Activated naive CD4-positive, alpha-beta T cell (primary cell): Measurements from ENCODE around the gene DOCK10.

Experiments
- DNase-seq, 4 experiments: peaks; one replicate each; lab custom pipeline; 2025; lab: John Stamatoyannopoulos, UW

Gene DOCK10

GRCh38 chr2:224776795-224777558 is 265.3 kb downstream of the DOCK10 start:
- DNase-seq: no peak

GRCh38 chr2:224775647-224776046 is 266.6 kb downstream of the DOCK10 start:
- DNase-seq: no peak

DNA sequence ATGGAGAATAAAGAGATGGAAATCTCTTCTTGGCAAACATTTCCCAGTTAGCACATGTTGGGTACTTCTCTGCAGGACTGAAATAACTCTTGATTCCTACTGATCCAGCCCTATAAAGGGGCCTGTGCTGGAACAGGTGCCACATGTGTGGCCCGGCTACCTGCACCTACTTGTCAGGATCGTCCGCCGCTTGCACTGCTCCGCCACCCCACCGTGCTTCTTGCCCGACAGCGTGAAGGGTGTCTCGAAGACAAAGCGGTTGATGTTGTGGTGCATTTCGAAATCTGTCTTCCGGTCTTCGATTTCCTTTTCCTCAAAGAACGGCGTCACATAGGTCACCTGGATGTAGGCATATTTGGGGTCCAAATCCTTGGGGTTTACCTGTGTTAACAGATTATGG is 267.5 kb downstream of the DOCK10 start:
- DNase-seq: no peak

GRCh38 chr2:224772494-224772893 is 269.8 kb downstream of the DOCK10 start:
- no peak for DNase-seq

DNA sequence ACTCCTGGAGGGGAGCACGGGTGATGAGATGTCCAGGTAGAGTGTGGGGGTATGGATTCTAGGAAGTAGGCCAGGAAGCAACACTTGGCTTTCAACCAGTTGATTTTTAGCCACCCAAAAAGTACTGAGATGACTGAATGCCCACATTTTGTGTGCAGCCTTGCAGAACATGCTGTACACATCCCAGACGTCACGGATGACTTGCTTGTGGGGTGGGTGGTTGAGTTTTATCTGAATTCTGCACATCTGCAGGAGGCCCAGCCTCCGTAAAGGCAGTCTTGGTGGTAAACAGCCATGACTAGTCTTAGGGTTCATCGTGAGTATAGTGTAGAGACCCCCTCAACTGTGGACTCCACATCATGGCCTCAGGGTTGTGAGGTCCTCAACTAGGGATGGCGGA is 272.8 kb downstream of the DOCK10 start:
- no peak for DNase-seq

DNA sequence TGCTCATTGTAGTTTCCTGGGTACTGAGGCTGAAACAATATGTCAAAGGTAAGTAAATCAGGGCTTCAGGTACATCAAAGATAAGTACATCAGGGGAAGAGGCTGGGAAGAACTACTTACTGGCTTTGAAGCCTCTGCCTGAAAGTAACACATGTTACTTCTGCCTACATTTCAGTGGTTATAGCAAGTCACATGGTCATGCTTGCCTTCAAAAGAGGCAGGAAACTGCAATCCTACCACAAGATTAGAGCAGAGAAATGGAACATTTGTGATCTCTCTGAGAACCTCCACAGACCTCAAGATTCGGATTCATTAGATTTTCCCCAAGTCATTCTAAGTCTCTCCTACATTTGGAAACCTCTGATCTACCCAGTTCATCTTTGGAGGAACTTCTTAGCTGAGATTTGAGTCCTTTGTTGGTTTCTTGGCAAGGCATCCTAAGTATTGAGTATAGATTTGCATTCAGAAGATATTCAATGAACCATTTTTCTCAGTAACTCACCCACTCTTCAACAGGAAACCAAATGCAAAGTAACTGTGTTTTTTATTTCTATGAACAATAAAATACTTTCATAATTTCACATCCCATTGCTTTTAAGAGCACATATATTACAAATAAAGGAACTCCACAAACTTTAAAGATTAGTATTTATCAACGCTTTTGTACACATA is 277.6 kb downstream of the DOCK10 start:
- DNase-seq: no peak

- DNase-seq: no peak
Observed at GRCh38 chr2:224757934-224758548, 284.2 kb downstream of the DOCK10 start.

GRCh38 chr2:224753743-224754540 is 288.3 kb downstream of the DOCK10 start:
- no peak for DNase-seq

DNA sequence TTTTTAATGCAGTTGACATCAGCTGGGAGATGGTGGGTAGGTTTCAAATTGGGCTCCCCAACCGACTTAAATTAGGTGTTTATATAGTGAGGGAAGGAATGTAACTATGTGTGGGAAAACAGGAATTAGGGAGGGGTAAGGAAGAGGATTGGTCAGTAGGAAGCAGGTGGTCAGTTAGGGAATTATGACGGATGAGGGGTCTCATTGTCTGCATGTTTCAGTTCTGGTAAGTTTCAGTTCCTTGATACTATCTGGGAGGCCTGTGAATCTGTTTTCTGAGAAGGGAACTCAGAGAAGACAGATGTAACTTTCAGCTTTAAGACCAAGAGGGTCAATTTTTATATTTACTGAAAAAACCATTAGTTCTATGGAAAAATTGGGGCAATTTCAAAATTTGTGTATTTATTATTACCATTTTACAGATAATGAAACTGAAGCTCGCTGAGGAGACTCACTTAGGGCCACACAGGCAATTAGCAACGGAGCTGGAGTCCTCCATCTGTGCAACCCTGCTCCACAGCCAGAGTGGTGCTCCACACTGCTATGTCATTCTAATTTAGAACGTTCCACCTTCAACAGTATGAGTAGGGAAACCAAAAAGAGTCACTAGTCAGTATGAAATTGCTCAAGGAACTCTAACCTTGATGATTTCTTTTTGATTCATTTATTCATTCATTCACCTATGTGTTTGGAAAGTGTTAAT is 290.1 kb downstream of the DOCK10 start:
- no peak for DNase-seq

DNA sequence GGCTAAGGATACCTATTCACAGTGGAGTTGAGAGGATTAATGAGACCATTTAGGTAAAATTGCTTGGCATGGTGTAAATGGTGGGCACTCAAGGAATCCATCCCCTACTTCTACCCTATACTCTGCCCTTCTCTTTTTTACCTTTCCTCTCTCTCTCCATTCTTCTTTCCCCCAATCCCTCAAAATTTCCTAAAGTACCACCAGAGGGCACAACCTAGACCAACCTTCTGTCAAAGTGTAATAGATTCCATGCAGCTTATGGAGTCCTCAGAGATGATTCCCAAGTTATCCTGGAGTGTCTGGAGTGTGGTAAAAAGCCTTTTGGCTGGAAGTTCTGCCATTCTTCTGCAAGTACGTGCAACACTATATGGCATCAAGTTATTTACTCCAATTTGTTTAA is 293.1 kb downstream of the DOCK10 start:
- no peak for DNase-seq

- no peak for DNase-seq
Observed at GRCh38 chr2:224747765-224748164, 294.5 kb downstream of the DOCK10 start.

GRCh38 chr2:224736227-224736626 is 306.0 kb downstream of the DOCK10 start:
- no peak for DNase-seq

- DNase-seq: no peak
Observed at GRCh38 chr2:224734949-224735348, 307.3 kb downstream of the DOCK10 start.

DNA sequence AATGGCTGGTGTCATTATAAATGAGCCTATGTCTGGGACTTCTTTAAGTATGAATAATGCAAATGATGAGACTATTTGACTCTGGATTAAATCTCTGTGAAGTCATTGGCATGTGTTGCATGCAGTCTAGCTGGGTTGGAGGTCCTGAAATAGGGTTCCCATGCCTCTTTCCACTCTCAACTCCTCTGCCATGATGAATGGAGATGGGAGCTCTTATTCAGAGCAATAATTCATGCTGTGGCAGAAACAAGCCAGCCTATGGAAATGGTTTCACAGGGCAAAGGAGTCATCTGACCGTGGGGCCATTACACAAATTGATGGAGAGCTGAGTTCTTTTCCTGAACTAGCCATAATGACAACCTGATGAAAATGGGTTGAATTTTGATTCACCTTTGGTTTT is 310.6 kb downstream of the DOCK10 start:
- no peak for DNase-seq

GRCh38 chr2:224729435-224729834 is 312.8 kb downstream of the DOCK10 start:
- DNase-seq: no peak

GRCh38 chr2:224724331-224724730 is 317.9 kb downstream of the DOCK10 start:
- DNase-seq: no peak

DNA sequence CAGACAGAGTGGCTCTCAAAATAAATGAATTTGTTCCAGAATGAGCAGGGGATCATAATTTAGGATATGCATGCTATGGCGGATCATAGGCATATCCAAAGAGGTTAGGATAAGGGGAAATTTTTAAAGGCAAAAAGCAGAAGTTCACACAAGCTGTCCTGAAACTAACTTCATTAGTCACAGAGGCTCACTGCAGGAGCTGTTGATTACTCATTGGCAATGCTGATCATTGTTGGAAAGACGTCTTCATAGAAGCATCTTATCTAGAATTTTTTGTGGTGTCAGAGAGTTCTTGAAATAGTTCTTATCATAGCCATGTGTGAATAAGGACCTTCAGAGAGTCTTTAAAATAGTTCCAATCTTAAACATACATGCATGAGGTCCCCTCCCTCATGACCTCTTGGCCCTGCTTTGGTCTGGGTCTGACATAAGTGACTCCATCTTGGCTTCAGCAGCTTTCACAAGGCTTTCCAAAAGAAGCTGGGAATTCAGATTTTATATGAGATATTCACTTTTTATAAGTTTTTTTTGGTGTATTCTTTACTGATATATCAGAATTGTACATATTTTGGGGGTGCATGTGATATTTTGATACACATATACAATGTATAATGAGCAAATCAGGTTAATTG is 318.6 kb downstream of the DOCK10 start:
- no peak for DNase-seq

- DNase-seq: no peak
Observed at GRCh38 chr2:224722770-224723169, 319.5 kb downstream of the DOCK10 start.

DNA sequence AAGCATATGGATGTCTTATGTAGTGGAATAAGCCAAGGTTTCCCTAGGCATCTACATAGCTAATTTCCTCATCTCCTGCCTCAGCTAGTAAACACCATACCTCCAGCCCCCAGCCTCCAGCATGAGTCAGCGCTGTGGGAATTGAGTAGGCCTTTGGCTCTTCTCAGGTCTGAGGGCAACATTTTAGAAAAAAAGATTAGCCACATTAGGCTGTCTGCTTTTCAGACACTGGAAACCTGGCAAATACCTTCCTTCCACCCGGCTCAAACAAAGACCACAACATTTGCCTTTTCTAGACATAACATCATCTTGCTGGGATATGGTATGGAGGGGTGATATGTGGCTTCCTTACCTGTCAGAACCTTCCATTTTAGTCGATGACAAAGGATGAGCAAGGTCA is 320.0 kb downstream of the DOCK10 start:
- no peak for DNase-seq

GRCh38 chr2:224716921-224717320 is 325.3 kb downstream of the DOCK10 start:
- DNase-seq: no peak

- DNase-seq: no peak
Observed at GRCh38 chr2:224716201-224716600, 326.1 kb downstream of the DOCK10 start, which contains the start of gene CCDC195. TSS of gene CCDC195 (minus strand) at chr2:224716365. CDS start at chr2:224716365, 0 bp downstream.
